ENCODE results near the gene PCDHB14. TPM values are rescaled to one million over a fixed set of nuclear protein-coding genes. Genes with fewer than 3 reads are reported as not detected.

The PCDHB14 gene
- total and polyA plus RNA-seq, 11 donors: 0.91 to 6.1 (median 3.8) TPM

DNA sequence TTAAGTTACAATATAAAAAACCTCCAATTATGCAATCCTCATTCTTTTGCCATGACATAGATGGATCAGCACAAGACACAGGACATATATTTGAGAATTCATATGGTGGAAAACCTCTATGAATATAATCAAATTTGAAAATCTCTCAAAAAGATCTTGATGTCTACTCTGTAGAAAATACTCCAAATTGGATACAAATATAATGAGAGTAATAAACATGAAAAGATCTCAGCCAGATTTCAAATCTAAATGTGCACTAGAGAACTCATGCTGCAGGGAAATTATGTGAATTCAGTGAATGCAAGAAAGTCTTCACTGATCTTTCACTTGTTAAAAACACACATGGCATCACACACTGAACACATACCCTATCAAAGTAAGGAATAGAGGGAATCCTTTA, 35.8 kb downstream of the PCDHB14 start:
- ATAC-seq: no peak
- Histone ChIP-seq H3K9me3 (peaks cover 13 to 100% (median 100%) of the 10 kb centered on the region in 12 donors), H3K27me3 (no peaks in the 10 kb centered on the region), H3K27ac (no peak overlapping the region), H3K4me3 (no peak overlapping the region), H3K4me1 (no peaks in the 10 kb centered on the region), H3K36me3 (peaks cover 0 to 13% (median 0%) of the 10 kb centered on the region in 9 donors)
- DNase-seq: no peak
- TF ChIP-seq POLR2A (IDR thresholded peaks at IDR 0.05): no peak
- TF ChIP-seq CTCF (IDR thresholded peaks at IDR 0.05): no peak
- intact Hi-C loops (cut with DNase I): no loop called here

GRCh38 chr5:141260458-141261237, 37.5 kb downstream of the PCDHB14 start:
- intact Hi-C loops (cut with DNase I): no loop called here
- Histone ChIP-seq H3K36me3 (peaks cover 0 to 13% (median 0%) of the 10 kb centered on the region in 9 donors), H3K4me3 (no peak overlapping the region), H3K9me3 (peaks cover 13 to 100% (median 99%) of the 10 kb centered on the region in 12 donors), H3K27me3 (no peaks in the 10 kb centered on the region), H3K4me1 (no peaks in the 10 kb centered on the region), H3K27ac (no peak overlapping the region)
- WGBS, 4 donors: 57 to 66% (median 63%) methylated on average over 5 of the region's 5 CpGs
- no peak for DNase-seq
- no peak for TF ChIP-seq POLR2A (IDR thresholded peaks at IDR 0.05)
- TF ChIP-seq CTCF (IDR thresholded peaks at IDR 0.05): no peak
- ATAC-seq: no peak

- no peak for ATAC-seq
- no peaks in the 10 kb centered on the region for H3K27me3 ChIP-seq
- peaks cover 13 to 100% (median 99%) of the 10 kb centered on the region in 12 donors for H3K9me3 ChIP-seq
- no peaks in the 10 kb centered on the region for H3K4me1 ChIP-seq
- no peak for TF ChIP-seq POLR2A (IDR thresholded peaks at IDR 0.05)
- no peak for TF ChIP-seq CTCF (IDR thresholded peaks at IDR 0.05)
- intact Hi-C loops (cut with DNase I): no loop called here
- no peak overlapping the region for H3K4me3 ChIP-seq
- no peak for DNase-seq
- WGBS, 4 donors: 26 to 69% (median 66%) methylated on average over 1 of the region's 1 CpG
- H3K27ac ChIP-seq: no peak overlapping the region
- H3K36me3 ChIP-seq: peaks cover 0 to 11% (median 0%) of the 10 kb centered on the region in 9 donors
Observed at GRCh38 chr5:141261238-141261546, 38.0 kb downstream of the PCDHB14 start.

DNA sequence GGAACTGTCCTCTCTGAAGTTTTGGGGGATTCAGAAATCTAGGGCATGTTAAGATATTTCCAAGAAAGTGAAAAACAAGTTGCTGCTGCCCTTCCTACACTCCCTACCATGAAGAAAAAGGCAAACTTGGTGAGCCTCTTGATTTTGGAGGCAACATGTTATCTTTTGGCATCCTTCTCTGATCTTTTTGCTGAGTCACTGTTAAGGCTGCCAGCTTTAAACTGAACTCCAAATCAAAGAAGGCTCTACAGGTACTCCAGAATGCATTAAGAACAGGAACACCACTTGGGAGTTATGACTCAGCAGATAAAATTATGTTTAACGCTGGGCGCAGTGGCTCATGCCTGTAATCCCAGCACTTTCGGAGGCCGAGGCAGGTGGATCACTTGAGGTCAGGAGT, 46.1 kb downstream of the PCDHB14 start:
- no peak overlapping the region for H3K4me3 ChIP-seq
- TF ChIP-seq CTCF (IDR thresholded peaks at IDR 0.05) (no peak), POLR2A (IDR thresholded peaks at IDR 0.05) (no peak)
- no peaks in the 10 kb centered on the region for H3K27me3 ChIP-seq
- DNase-seq (no peak), ATAC-seq (no peak)
- peaks cover 2 to 100% (median 94%) of the 10 kb centered on the region in 12 donors for H3K9me3 ChIP-seq
- H3K27ac ChIP-seq: no peak overlapping the region
- H3K4me1 ChIP-seq: no peaks in the 10 kb centered on the region
- WGBS, 4 donors: 91 to 96% (median 93%) methylated on average over 4 of the region's 4 CpGs
- H3K36me3 ChIP-seq: no peaks in the 10 kb centered on the region
- intact Hi-C loops (cut with DNase I): no loop called here
